Measurements from ENCODE around the gene GORAB. TPM values are rescaled to one million over a fixed set of nuclear protein-coding genes. Genes with fewer than 3 reads are reported as not detected.

The GORAB gene
- total RNA-seq, 1 donor from 2014 or later = 10.5 TPM

GRCh38 chr1:170555370-170555769 is 23.4 kb downstream of the GORAB start:
- Mint-ChIP-seq H3K4me1 (no peaks in the 10 kb centered on the region), H3K9me3 (peaks cover 7% of the 10 kb centered on the region), H3K36me3 (ENCODE audit: low read depth) (peaks cover 19% of the 10 kb centered on the region), H3K27me3 (ENCODE audit: low read depth) (no peaks in the 10 kb centered on the region), H3K4me3 (no peak overlapping the region), H3K27ac (ENCODE audit: unreplicated experiment) (no peak overlapping the region)
- no peak for TF ChIP-seq CTCF (conservative IDR thresholded peaks at IDR 0.05)
- DNase-seq (ENCODE audit: low read depth, low spot score) = no peak

GRCh38 chr1:170556917-170557316 is 25.0 kb downstream of the GORAB start:
- Mint-ChIP-seq H3K9me3 (peaks cover 7% of the 10 kb centered on the region), H3K4me3 (no peak overlapping the region), H3K4me1 (no peaks in the 10 kb centered on the region), H3K27ac (ENCODE audit: unreplicated experiment) (no peak overlapping the region), H3K27me3 (ENCODE audit: low read depth) (no peaks in the 10 kb centered on the region), H3K36me3 (ENCODE audit: low read depth) (peaks cover 15% of the 10 kb centered on the region)
- no peak for DNase-seq (ENCODE audit: low read depth, low spot score)
- no peak for TF ChIP-seq CTCF (conservative IDR thresholded peaks at IDR 0.05)

GRCh38 chr1:170558731-170559130 is 26.8 kb downstream of the GORAB start:
- H3K27me3 Mint-ChIP-seq (ENCODE audit: low read depth) = no peaks in the 10 kb centered on the region
- DNase-seq (ENCODE audit: low read depth, low spot score) = no peak
- peaks cover 18% of the 10 kb centered on the region for H3K36me3 Mint-ChIP-seq (ENCODE audit: low read depth)
- H3K4me3 Mint-ChIP-seq = no peak overlapping the region
- peaks cover 7% of the 10 kb centered on the region for H3K9me3 Mint-ChIP-seq
- peaks cover 16% of the 10 kb centered on the region for H3K4me1 Mint-ChIP-seq
- no peak for TF ChIP-seq CTCF (conservative IDR thresholded peaks at IDR 0.05)
- H3K27ac Mint-ChIP-seq (ENCODE audit: unreplicated experiment) = no peak overlapping the region

GRCh38 chr1:170559166-170559565 is 27.2 kb downstream of the GORAB start:
- Mint-ChIP-seq H3K4me1 (peaks cover 20% of the 10 kb centered on the region), H3K27ac (ENCODE audit: unreplicated experiment) (no peak overlapping the region), H3K4me3 (no peak overlapping the region), H3K27me3 (ENCODE audit: low read depth) (no peaks in the 10 kb centered on the region), H3K9me3 (peaks cover 7% of the 10 kb centered on the region), H3K36me3 (ENCODE audit: low read depth) (peaks cover 18% of the 10 kb centered on the region)
- no peak for TF ChIP-seq CTCF (conservative IDR thresholded peaks at IDR 0.05)
- no peak for DNase-seq (ENCODE audit: low read depth, low spot score)

GRCh38 chr1:170560681-170561285 is 28.8 kb downstream of the GORAB start:
- H3K36me3 Mint-ChIP-seq (ENCODE audit: low read depth) = peaks cover 15% of the 10 kb centered on the region
- H3K27ac Mint-ChIP-seq (ENCODE audit: unreplicated experiment) = no peak overlapping the region
- no peak for TF ChIP-seq CTCF (conservative IDR thresholded peaks at IDR 0.05)
- DNase-seq (ENCODE audit: low read depth, low spot score) = no peak
- peaks cover 27% of the 10 kb centered on the region for H3K4me1 Mint-ChIP-seq
- no peaks in the 10 kb centered on the region for H3K27me3 Mint-ChIP-seq (ENCODE audit: low read depth)
- peaks cover 7% of the 10 kb centered on the region for H3K9me3 Mint-ChIP-seq
- no peak overlapping the region for H3K4me3 Mint-ChIP-seq

All from neural crest cell (in vitro differentiated cells).